ENCODE measurements around the gene C5orf58. TPM values are rescaled to one million over a fixed set of nuclear protein-coding genes. Genes with fewer than 3 reads are reported as not detected.

Gene C5orf58
- total and polyA plus RNA-seq, 9 of the 15 experiments (the other 6 are each of a cell fraction or from before 2014, with no cell fraction given), result 1.5 to 7.6 (median 5.3) TPM

DNA sequence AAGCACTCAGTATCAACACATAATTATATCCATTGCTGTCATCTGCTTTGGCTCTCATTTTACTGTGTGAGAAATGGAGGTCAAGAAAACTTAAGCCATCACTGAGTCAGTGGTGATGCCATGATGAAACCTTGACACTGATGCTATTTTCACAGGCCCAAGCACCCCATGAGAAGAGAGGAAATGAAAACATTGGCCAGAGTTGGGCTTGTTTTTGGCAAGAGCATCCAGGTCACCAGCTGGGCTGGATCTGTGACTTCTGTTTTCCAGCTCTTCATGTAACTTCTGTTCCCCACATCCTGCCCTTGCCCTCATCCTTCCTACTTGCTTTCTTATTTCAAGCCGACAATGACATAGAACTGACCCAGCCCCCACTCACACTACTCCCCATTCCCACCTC, 54.7 kb downstream of the C5orf58 start:
- no TSS peak for BruUV-seq (replicated peaks)
- DNase-seq (ENCODE audit: extremely low read depth in 1 of 4, low spot score in 3 of 4) (no peak), FAIRE-seq (no peak), ATAC-seq (no peak)
- no peaks in the 10 kb centered on the region for H3K9me3 ChIP-seq (replicated peaks; ENCODE audit: control insufficient read depth, insufficient read depth, low read depth, low read length)
- no peak overlapping the region for H3K4me2 ChIP-seq (ENCODE audit: insufficient read depth, low read length)
- CTCF ChIA-PET (ENCODE audit: low intra/inter-chr PET ratio), result no interaction called here
- TF ChIP-seq PHB (CRISPR knock-in tag; IDR thresholded peaks at IDR 0.05) (no peak), MEIS2 (IDR thresholded peaks at IDR 0.05; ENCODE audit: partially characterized antibody) (no peak), CBX1 (IDR thresholded peaks at IDR 0.05; ENCODE audit: low read depth) (no peak), TEAD1 (CRISPR knock-in tag; IDR thresholded peaks at IDR 0.05) (no peak), CBFA2T2 (conservative IDR thresholded peaks at IDR 0.05) (no peak), RBM39 (optimal IDR thresholded peaks at IDR 0.05; ENCODE audit: low read depth, low read length) (no peak)
- TF ChIP-seq, protein P1, sequence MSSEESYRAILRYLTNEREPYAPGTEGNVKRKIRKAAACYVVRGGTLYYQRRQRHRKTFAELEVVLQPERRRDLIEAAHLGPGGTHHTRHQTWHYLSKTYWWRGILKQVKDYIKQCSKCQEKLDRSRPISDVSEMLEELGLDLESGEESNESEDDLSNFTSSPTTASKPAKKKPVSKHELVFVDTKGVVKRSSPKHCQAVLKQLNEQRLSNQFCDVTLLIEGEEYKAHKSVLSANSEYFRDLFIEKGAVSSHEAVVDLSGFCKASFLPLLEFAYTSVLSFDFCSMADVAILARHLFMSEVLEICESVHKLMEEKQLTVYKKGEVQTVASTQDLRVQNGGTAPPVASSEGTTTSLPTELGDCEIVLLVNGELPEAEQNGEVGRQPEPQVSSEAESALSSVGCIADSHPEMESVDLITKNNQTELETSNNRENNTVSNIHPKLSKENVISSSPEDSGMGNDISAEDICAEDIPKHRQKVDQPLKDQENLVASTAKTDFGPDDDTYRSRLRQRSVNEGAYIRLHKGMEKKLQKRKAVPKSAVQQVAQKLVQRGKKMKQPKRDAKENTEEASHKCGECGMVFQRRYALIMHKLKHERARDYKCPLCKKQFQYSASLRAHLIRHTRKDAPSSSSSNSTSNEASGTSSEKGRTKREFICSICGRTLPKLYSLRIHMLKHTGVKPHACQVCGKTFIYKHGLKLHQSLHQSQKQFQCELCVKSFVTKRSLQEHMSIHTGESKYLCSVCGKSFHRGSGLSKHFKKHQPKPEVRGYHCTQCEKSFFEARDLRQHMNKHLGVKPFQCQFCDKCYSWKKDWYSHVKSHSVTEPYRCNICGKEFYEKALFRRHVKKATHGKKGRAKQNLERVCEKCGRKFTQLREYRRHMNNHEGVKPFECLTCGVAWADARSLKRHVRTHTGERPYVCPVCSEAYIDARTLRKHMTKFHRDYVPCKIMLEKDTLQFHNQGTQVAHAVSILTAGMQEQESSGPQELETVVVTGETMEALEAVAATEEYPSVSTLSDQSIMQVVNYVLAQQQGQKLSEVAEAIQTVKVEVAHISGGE (CRISPR knock-in tag; IDR thresholded peaks at IDR 0.05), result no peak
- intact Hi-C loops (cut with micrococcal nuclease), result no loop called here
- H3K36me3 ChIP-seq (ENCODE audit: control insufficient read depth, insufficient read depth, low read length), result 0 out of 3 replicates have a peak, but pooled peaks cover under 1% of the 10 kb centered on the region
- no peak overlapping the region for H2AFZ ChIP-seq (ENCODE audit: low read depth, low read length)
- no peak overlapping the region for H3K9ac ChIP-seq (ENCODE audit: insufficient read depth in 1 of 2, low read depth in 2 of 2, low read length in 2 of 2)
- POLR2A ChIA-PET, result interaction anchor here (1.0 kb wide), 1 partner anchor 9 kb away, joined by 4 read pairs; the partner anchor contains the start of gene LCP2
- no peak overlapping the region for H3K27ac ChIP-seq (ENCODE audit: extremely low read depth, low read depth, low read length)
- H3K4me1 ChIP-seq (replicated peaks in 1 of 2; ENCODE audit: control insufficient read depth in 2 of 2, insufficient read depth in 2 of 2, low read length in 2 of 2), result no peaks in the 10 kb centered on the region; a peak in 1 of 5 replicates
- no peaks in the 10 kb centered on the region for H3K79me2 ChIP-seq (ENCODE audit: control insufficient read depth, insufficient read depth, low read length)
- no peaks in the 10 kb centered on the region for H3K9me1 ChIP-seq (ENCODE audit: control insufficient read depth, insufficient read depth, low read length)
- 55% methylated on average over 1 of the region's 1 CpG for WGBS (ENCODE audit: insufficient coverage, low coverage, missing lambda C conversion rate)
- in situ Hi-C loops (cut with MboI), result no loop called here
- no peaks in the 10 kb centered on the region for H3K27me3 ChIP-seq (ENCODE audit: control insufficient read depth in 2 of 2, insufficient read depth in 2 of 2, low read length in 2 of 2)
- no peaks in the 10 kb centered on the region for H4K20me1 ChIP-seq (replicated peaks; ENCODE audit: control insufficient read depth, insufficient read depth, low read length)
- H3K4me3 ChIP-seq, result no peak overlapping the region
